Activated B cell treated with CpG ODN at 0.5 μM for 24 hours (primary cell): ENCODE data around the gene MSI2. TPM values are rescaled to one million over a fixed set of nuclear protein-coding genes. Genes with fewer than 3 reads are reported as not detected.

Experiments
- ATAC-seq: fragments of 200-7000 bp; cut with Tn5 transposase; one replicate; pipeline ENCODE4 v1.10.0; 2021; ENCODE audit warnings: low read depth, mild to moderate bottlenecking, moderate library complexity
- CTCF ChIA-PET: fragments of 350-600 bp; sonication (Branson Sonifier 250); formaldehyde crosslinking; loops from one replicate; lab custom pipeline; 2021; ENCODE audit warnings: antibody characterized with exemption; lab: Charles Lee
- POLR2A ChIA-PET: fragments of 350-600 bp; sonication (Branson Sonifier 250); formaldehyde crosslinking; loops from one replicate; lab custom pipeline; 2021; ENCODE audit warnings: antibody characterized with exemption; lab: Charles Lee
- DNase-seq: peaks from one replicate; pipeline ENCODE4 v3.0.0; 2022
- H3K27ac Mint-ChIP-seq: one replicate; pipeline ENCODE4 v1.8.0; 2020; ENCODE audit warnings: mixed read lengths
- H3K27me3 Mint-ChIP-seq: one replicate; pipeline ENCODE4 v1.8.0; 2021; ENCODE audit warnings: mixed read lengths
- H3K36me3 Mint-ChIP-seq: one replicate; pipeline ENCODE4 v1.8.0; 2021; ENCODE audit warnings: low read depth, mixed read lengths
- H3K4me1 Mint-ChIP-seq: one replicate; pipeline ENCODE4 v1.8.0; 2021; ENCODE audit warnings: mixed read lengths
- H3K4me3 Mint-ChIP-seq: one replicate; pipeline ENCODE4 v1.8.0; 2020; ENCODE audit warnings: mild to moderate bottlenecking, mixed read lengths
- H3K9me3 Mint-ChIP-seq: one replicate; pipeline ENCODE4 v1.8.0; 2020; ENCODE audit warnings: mixed read lengths
- intact Hi-C: fragments of 100-400 bp; cut with micrococcal nuclease; formaldehyde crosslinking; loops from one replicate; pipeline ENCODE4 v1.15.1; 2024
- total RNA-seq: library from RNA; stranded (reverse); gene quantifications from 2 replicates; pipeline ENCODE4 v1.2.3, GENCODE V29; 2022
- TF ChIP-seq, protein P1 (sequence below): fragments of 200-600 bp; IDR thresholded peaks from one replicate; pipeline ENCODE4 v1.8.0; 2022; ENCODE audit warnings: antibody characterized with exemption, mild to moderate bottlenecking

The MSI2 gene
- total RNA-seq, 1 donor from 2014 or later: 102 TPM

DNA sequence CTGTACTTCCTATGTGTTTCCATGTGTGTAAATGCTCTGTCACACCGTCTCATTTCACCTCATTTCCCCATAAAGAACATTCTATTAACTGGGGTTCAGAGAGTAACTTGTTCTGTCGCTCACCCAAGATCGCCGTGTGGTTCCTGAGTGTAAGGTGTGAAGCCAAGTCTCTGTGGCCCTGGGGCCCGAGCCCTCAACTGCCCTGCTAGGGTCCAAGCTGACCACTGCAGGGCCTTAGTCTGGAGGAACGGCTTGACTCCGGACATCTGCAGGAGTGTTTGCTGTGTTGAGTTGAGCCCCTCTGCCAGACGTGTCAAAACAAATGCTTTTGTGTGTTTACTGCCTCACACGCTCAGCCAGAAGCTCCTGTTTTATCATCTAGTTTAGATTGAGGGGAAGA, 244.7 kb downstream of the MSI2 start:
- POLR2A ChIA-PET: interaction anchor here (0.7 kb wide), 1 partner anchor 244 kb away, joined by 3 read pairs; no protein-coding TSS in a partner anchor
- ATAC-seq (no peak), DNase-seq (no peak)
- Mint-ChIP-seq H3K4me3 (no peak overlapping the region), H3K27ac (no peak overlapping the region), H3K9me3 (no peaks in the 10 kb centered on the region), H3K36me3 (no peaks in the 10 kb centered on the region), H3K4me1 (peaks cover 33% of the 10 kb centered on the region), H3K27me3 (no peaks in the 10 kb centered on the region)
- intact Hi-C loops: no loop called here
- CTCF ChIA-PET: interaction anchor here (0.5 kb wide), 1 partner anchor 401 kb away, joined by 3 read pairs; no protein-coding TSS in a partner anchor
- TF ChIP-seq, protein P1, sequence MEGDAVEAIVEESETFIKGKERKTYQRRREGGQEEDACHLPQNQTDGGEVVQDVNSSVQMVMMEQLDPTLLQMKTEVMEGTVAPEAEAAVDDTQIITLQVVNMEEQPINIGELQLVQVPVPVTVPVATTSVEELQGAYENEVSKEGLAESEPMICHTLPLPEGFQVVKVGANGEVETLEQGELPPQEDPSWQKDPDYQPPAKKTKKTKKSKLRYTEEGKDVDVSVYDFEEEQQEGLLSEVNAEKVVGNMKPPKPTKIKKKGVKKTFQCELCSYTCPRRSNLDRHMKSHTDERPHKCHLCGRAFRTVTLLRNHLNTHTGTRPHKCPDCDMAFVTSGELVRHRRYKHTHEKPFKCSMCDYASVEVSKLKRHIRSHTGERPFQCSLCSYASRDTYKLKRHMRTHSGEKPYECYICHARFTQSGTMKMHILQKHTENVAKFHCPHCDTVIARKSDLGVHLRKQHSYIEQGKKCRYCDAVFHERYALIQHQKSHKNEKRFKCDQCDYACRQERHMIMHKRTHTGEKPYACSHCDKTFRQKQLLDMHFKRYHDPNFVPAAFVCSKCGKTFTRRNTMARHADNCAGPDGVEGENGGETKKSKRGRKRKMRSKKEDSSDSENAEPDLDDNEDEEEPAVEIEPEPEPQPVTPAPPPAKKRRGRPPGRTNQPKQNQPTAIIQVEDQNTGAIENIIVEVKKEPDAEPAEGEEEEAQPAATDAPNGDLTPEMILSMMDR: no peak

DNA sequence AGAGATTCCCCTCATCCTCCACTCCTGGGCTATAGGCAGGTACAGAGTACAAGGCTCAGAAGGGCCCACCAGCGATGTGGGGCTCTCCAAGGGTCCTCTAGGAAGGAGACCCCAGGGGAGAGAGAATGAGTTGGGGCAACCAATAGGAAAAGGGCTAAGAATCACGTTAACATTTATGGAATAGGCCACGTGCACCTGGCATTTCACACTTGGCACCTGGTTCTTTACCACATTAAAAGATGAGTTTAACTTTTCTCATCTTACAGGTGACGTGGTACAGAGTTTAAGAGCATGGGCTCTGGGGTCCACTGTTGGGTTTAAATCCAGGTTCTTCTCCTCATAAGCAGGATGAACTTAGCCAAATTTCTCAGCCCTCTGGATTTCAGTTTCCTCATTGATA, 245.7 kb downstream of the MSI2 start:
- DNase-seq: no peak
- H3K27ac Mint-ChIP-seq: no peak overlapping the region
- ChIA-PET POLR2A (interaction anchor here (0.6 kb wide), 1 partner anchor 60 kb away, joined by 3 read pairs; no protein-coding TSS in a partner anchor), CTCF (no interaction called here)
- H3K9me3 Mint-ChIP-seq: no peaks in the 10 kb centered on the region
- H3K36me3 Mint-ChIP-seq: no peaks in the 10 kb centered on the region
- TF ChIP-seq, protein P1: no peak
- ATAC-seq: no peak
- no peak overlapping the region for H3K4me3 Mint-ChIP-seq
- intact Hi-C loops: no loop called here
- H3K27me3 Mint-ChIP-seq: no peaks in the 10 kb centered on the region
- H3K4me1 Mint-ChIP-seq: peaks cover 28% of the 10 kb centered on the region

DNA sequence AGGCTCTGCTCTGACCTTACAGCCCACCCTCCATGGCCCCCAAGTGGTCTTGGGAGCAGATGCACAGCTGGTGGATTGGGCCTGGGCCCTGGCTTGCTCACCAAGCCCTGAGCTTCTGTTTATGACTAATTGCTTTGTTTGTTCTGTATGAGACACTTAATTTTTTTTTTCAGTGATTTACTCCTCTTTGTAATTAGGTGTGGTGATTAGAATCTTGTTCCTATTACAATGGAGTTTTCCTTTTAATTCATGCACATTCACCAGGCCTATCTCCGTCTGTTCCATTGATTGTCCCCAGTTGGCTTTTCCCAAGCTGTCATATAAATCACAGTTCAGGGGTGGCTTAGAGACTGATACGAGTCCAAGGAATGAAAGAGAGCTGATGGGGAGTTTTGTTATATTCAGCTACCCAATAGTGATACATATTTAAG, 246.5 kb downstream of the MSI2 start:
- ChIA-PET POLR2A (no interaction called here), CTCF (no interaction called here)
- DNase-seq (no peak), ATAC-seq (no peak)
- Mint-ChIP-seq H3K27ac (no peak overlapping the region), H3K4me1 (peaks cover 21% of the 10 kb centered on the region), H3K9me3 (no peaks in the 10 kb centered on the region), H3K4me3 (no peak overlapping the region), H3K36me3 (no peaks in the 10 kb centered on the region), H3K27me3 (no peaks in the 10 kb centered on the region)
- TF ChIP-seq, protein P1: no peak
- intact Hi-C loops: no loop called here

DNA sequence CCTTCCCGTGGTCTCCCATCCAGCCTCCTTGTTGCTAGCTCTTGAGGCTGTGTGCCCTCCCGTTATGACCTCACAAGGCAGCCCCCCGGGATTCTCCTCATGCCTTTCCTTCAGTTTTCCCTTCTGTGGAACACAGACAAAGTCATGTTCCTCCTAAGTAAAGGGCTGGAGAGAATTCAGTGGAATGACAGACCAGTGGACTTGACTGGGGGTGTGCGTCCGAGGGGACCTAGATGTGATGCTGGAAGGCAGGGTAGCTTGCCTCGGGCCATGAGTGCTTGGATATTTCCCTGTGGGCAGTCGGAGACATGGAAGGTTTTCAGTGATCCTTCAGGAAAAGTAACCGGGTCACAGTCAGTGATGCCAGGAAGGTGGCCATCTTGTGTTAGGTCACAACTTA, 247.9 kb downstream of the MSI2 start:
- TF ChIP-seq, protein P1: no peak
- Mint-ChIP-seq H3K9me3 (no peaks in the 10 kb centered on the region), H3K27me3 (no peaks in the 10 kb centered on the region), H3K36me3 (no peaks in the 10 kb centered on the region), H3K4me3 (no peak overlapping the region), H3K4me1 (peaks cover 24% of the 10 kb centered on the region), H3K27ac (no peak overlapping the region)
- ATAC-seq: no peak
- CTCF ChIA-PET: no interaction called here
- POLR2A ChIA-PET: no interaction called here
- intact Hi-C loops: loop anchor here (2.0 kb wide), 1 partner anchor 17 kb away; no protein-coding TSS in a partner anchor
- DNase-seq: no peak

DNA sequence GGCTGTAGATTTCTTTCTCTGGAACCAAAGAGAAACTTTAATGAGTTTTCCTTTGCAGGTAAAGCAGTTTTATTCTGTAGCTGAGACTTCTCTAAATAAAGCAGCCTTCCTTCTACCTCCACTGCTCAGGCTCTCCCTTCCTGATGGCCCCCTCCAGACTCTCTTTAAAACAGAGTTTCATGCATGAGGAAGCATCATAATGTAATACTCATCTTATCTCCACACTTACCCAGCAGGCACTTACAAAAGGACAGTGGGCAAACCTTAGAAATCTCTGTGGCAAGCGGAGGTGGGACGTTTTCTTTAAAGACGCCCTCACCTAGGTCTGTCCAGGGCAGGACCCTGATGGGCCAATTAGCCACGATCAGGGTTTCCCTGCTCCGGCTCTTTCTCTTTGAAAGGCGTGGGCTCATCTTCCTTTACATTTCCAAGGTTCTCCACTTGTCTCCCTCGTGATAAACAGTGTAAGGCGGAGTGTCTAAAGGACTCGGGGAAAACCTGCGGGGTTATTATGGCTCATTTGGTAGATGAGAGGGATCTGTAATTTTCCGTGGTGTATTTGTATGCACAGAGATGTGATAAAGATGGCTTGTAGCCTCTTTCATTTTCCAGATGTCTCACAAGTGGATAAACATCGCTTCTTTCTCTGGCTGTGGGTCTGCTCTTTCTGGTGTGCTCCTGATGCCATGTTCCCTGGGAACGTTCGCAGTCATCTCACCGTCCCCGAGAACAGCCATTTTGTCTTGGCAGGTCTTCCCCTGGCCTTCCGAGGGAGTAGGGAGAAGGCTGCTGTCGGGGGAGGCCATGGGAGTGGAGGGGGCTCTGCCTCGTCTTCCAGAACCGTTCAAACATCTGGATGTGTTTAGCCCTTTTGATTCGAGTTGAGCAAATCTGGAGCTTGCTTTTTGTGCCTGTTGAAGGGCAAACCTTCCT, 249.8 kb downstream of the MSI2 start:
- TF ChIP-seq, protein P1: no peak
- no peak overlapping the region for H3K4me3 Mint-ChIP-seq
- H3K27ac Mint-ChIP-seq: no peak overlapping the region
- DNase-seq (no peak), ATAC-seq (no peak)
- CTCF ChIA-PET: interaction anchor here (1.1 kb wide), 1 partner anchor 263 kb away, joined by 5 read pairs; no protein-coding TSS in a partner anchor
- intact Hi-C loops: loop anchor here (2.0 kb wide), 1 partner anchor 15 kb away; no protein-coding TSS in a partner anchor
- no peaks in the 10 kb centered on the region for H3K27me3 Mint-ChIP-seq
- POLR2A ChIA-PET: no interaction called here
- no peaks in the 10 kb centered on the region for H3K9me3 Mint-ChIP-seq
- H3K36me3 Mint-ChIP-seq: no peaks in the 10 kb centered on the region
- peaks cover 28% of the 10 kb centered on the region for H3K4me1 Mint-ChIP-seq
